ENCODE data around the gene UBE3C.

GRCh38 chr7:157313645-157314044 is 174.9 kb downstream of the UBE3C start:
- TF ChIP-seq POLR2A (IDR thresholded peaks at IDR 0.05; ENCODE audit: extremely low read depth, insufficient read length) (no peak), CTCF (IDR thresholded peaks at IDR 0.05; ENCODE audit: low read depth, low read length) (no peak)
- TF ChIP-seq, protein P1, sequence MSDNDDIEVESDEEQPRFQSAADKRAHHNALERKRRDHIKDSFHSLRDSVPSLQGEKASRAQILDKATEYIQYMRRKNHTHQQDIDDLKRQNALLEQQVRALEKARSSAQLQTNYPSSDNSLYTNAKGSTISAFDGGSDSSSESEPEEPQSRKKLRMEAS (IDR thresholded peaks at IDR 0.05; ENCODE audit: low read depth, low read length), result no peak
